PC-9 (cell line): Measurements from ENCODE around the gene PCDHA1. TPM values are rescaled to one million over a fixed set of nuclear protein-coding genes. Genes with fewer than 3 reads are reported as not detected.

Source experiments
- BruUV-seq: library from RNA; stranded (reverse); fragments of 400-500 nt; replicated peaks from 2 replicates; lab custom pipeline; 2021; lab: Mats Ljungman, UMichigan
- CTCF ChIA-PET: fragments of 300-600 bp; sonication (Branson Sonifier 250); formaldehyde crosslinking; loops from one replicate; lab custom pipeline; 2022; ENCODE audit warnings: antibody characterized with exemption; lab: Charles Lee
- POLR2A ChIA-PET: fragments of 300-600 bp; sonication (Branson Sonifier 250); formaldehyde crosslinking; loops from one replicate; lab custom pipeline; 2022; ENCODE audit warnings: antibody characterized with exemption; ENCODE audit not compliant: unreplicated experiment; lab: Charles Lee
- DNase-seq, 2 experiments: peaks; one replicate each; pipeline versions ENCODE4 v3.0.0 to v3.0.0-alpha.2; 2015 to 2022; ENCODE audit warnings: mixed read lengths in 1 of 2
- H2AFZ ChIP-seq: fragments of 200-600 bp; sonication (generic); 2 replicates; pipeline ENCODE4 v1.8.1; 2017; ENCODE audit warnings: antibody characterized with exemption
- H3F3A ChIP-seq: fragments of 200-600 bp; sonication (generic); 2 replicates; pipeline ENCODE4 v1.8.1; 2017; ENCODE audit warnings: antibody characterized with exemption, mild to moderate bottlenecking, low read depth; ENCODE audit not compliant: insufficient read depth
- H3K27ac ChIP-seq: fragments of 200-600 bp; sonication (generic); 2 replicates; pipeline ENCODE4 v1.6.1; 2016; ENCODE audit warnings: mixed run types
- H3K27me3 ChIP-seq: fragments of 200-600 bp; sonication (generic); 2 replicates; pipeline ENCODE4 v1.6.1; 2016; ENCODE audit warnings: low read depth, mixed run types; ENCODE audit not compliant: insufficient read depth
- H3K36me3 ChIP-seq: fragments of 200-600 bp; sonication (generic); 2 replicates; pipeline ENCODE4 v1.6.1; 2016; ENCODE audit warnings: low read depth, mixed run types
- H3K4me1 ChIP-seq: fragments of 200-600 bp; sonication (generic); replicated peaks from 2 replicates; pipeline ENCODE4 v1.6.1; 2016; ENCODE audit warnings: mixed run types; ENCODE audit not compliant: insufficient read depth
- H3K4me2 ChIP-seq: fragments of 200-600 bp; sonication (generic); 2 replicates; pipeline ENCODE4 v1.6.1; 2017; ENCODE audit warnings: mixed run types
- H3K4me3 ChIP-seq: fragments of 200-600 bp; sonication (generic); 2 replicates; pipeline ENCODE4 v1.6.1; 2016; ENCODE audit warnings: mixed run types
- H3K79me2 ChIP-seq: fragments of 200-600 bp; sonication (generic); 2 replicates; pipeline ENCODE4 v1.6.1; 2017; ENCODE audit warnings: low read depth, mixed run types
- H3K9me2 ChIP-seq: fragments of 200-600 bp; sonication (generic); 2 replicates; pipeline ENCODE4 v1.8.1; 2017; ENCODE audit warnings: mild to moderate bottlenecking; ENCODE audit not compliant: insufficient read depth
- H3K9me3 ChIP-seq: fragments of 200-600 bp; sonication (generic); 2 replicates; pipeline ENCODE4 v1.8.1; 2016; ENCODE audit warnings: low read depth; ENCODE audit not compliant: insufficient read depth
- H4K20me1 ChIP-seq: fragments of 200-600 bp; sonication (generic); 2 replicates; pipeline ENCODE4 v1.8.1; 2017; ENCODE audit not compliant: insufficient read depth
- EZH2 ChIP-seq: fragments of 200-600 bp; sonication (generic); IDR thresholded peaks from 2 replicates; pipeline ENCODE4 v1.8.0; 2017; ENCODE audit warnings: antibody characterized with exemption, low read depth
- intact Hi-C: fragments of 100-400 bp; cut with micrococcal nuclease; formaldehyde crosslinking; loops from one replicate; pipeline ENCODE4 v1.10.0; 2022; ENCODE audit not compliant: unreplicated experiment
- total RNA-seq: library from RNA; stranded (reverse); gene quantifications from 2 replicates; pipeline ENCODE4 v1.2.3, GENCODE V29; 2021
- TF ChIP-seq, protein P1 (sequence below): fragments of 200-600 bp; sonication (generic); conservative IDR thresholded peaks from 2 replicates; pipeline ENCODE4 v1.6.1; 2017; ENCODE audit warnings: mixed run types, antibody characterized with exemption, mild to moderate bottlenecking, moderate library complexity

Gene PCDHA1
- total RNA-seq, 1 experiment from 2014 or later: not detected

GRCh38 chr5:141003791-141004611, 218.1 kb downstream of the PCDHA1 start:
- Histone ChIP-seq H3K27me3 (no peaks in the 10 kb centered on the region), H3F3A (peaks cover 9% of the 10 kb centered on the region; the same call in 1 of the 2 replicates), H3K36me3 (no peaks in the 10 kb centered on the region), H3K9me3 (no peaks in the 10 kb centered on the region), H3K79me2 (no peaks in the 10 kb centered on the region), H3K4me2 (peak overlapping the region; percentile 47; the same call in 1 of the 2 replicates), H2AFZ (no peak overlapping the region), H3K27ac (peak overlapping the region; percentile 73), H3K4me3 (no peak overlapping the region), H3K4me1 (peaks cover 16% of the 10 kb centered on the region; the same call in 1 of the 2 replicates), H4K20me1 (no peaks in the 10 kb centered on the region), H3K9me2 (no peaks in the 10 kb centered on the region; the same call in 1 of the 2 replicates)
- TSS peak; percentile 46 for BruUV-seq
- DNase-seq: peak; percentile 83 to 96
- intact Hi-C loops: loop anchor here (1.0 to 2.0 kb wide), 4 partner anchors 16 to 615 kb away; partner anchors contain the start of genes DIAPH1 and PCDHAC2
- ChIA-PET CTCF (interaction anchor here (0.6 to 1.2 kb wide), 4 partner anchors 36 to 956 kb away, joined by 3 to 12 read pairs (median 3); partner anchors contain the start of gene PCDHAC1), POLR2A (interaction anchor here (0.5 to 1.0 kb wide), 6 partner anchors 15 to 763 kb away, joined by 3 to 13 read pairs (median 4); partner anchors contain the start of gene PCDHAC1)
- TF ChIP-seq, protein P1, sequence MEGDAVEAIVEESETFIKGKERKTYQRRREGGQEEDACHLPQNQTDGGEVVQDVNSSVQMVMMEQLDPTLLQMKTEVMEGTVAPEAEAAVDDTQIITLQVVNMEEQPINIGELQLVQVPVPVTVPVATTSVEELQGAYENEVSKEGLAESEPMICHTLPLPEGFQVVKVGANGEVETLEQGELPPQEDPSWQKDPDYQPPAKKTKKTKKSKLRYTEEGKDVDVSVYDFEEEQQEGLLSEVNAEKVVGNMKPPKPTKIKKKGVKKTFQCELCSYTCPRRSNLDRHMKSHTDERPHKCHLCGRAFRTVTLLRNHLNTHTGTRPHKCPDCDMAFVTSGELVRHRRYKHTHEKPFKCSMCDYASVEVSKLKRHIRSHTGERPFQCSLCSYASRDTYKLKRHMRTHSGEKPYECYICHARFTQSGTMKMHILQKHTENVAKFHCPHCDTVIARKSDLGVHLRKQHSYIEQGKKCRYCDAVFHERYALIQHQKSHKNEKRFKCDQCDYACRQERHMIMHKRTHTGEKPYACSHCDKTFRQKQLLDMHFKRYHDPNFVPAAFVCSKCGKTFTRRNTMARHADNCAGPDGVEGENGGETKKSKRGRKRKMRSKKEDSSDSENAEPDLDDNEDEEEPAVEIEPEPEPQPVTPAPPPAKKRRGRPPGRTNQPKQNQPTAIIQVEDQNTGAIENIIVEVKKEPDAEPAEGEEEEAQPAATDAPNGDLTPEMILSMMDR: no peak
- no peak for TF ChIP-seq EZH2

DNA sequence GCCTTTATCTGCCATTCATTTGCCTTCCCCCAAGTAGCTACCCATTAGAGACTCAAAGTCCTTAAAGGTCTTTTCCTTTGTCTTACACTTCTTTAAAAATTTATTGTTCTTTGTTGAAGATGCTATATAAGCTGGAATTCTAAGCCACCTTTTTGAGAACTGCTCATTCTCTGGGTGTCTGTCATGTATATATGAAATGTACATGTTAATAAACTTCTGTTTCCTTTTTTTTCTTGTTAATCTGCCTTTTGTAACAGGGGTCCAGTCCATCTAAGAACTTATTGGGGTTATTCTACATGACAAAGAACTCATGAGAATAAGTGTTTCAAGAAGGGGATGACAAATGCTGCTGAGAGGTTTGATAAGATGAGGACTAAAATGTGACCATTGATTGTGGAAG, 221.9 kb downstream of the PCDHA1 start:
- TF ChIP-seq, protein P1: no peak
- TF ChIP-seq EZH2: no peak
- H3K9me2 ChIP-seq: no peaks in the 10 kb centered on the region; the same call in 1 of the 2 replicates
- no peak overlapping the region for H3K27ac ChIP-seq
- H3K79me2 ChIP-seq: no peaks in the 10 kb centered on the region
- no peaks in the 10 kb centered on the region for H3K36me3 ChIP-seq
- POLR2A ChIA-PET: no interaction called here
- CTCF ChIA-PET: no interaction called here
- no peaks in the 10 kb centered on the region for H3K9me3 ChIP-seq
- BruUV-seq: no TSS peak
- DNase-seq: no peak
- peaks cover 14% of the 10 kb centered on the region; the same call in 1 of the 2 replicates for H3K4me1 ChIP-seq
- H3K27me3 ChIP-seq: no peaks in the 10 kb centered on the region
- no peak overlapping the region for H2AFZ ChIP-seq
- H3F3A ChIP-seq: peaks cover 9% of the 10 kb centered on the region; the same call in 1 of the 2 replicates
- no peaks in the 10 kb centered on the region for H4K20me1 ChIP-seq
- intact Hi-C loops: no loop called here
- no peak overlapping the region for H3K4me2 ChIP-seq
- H3K4me3 ChIP-seq: no peak overlapping the region

DNA sequence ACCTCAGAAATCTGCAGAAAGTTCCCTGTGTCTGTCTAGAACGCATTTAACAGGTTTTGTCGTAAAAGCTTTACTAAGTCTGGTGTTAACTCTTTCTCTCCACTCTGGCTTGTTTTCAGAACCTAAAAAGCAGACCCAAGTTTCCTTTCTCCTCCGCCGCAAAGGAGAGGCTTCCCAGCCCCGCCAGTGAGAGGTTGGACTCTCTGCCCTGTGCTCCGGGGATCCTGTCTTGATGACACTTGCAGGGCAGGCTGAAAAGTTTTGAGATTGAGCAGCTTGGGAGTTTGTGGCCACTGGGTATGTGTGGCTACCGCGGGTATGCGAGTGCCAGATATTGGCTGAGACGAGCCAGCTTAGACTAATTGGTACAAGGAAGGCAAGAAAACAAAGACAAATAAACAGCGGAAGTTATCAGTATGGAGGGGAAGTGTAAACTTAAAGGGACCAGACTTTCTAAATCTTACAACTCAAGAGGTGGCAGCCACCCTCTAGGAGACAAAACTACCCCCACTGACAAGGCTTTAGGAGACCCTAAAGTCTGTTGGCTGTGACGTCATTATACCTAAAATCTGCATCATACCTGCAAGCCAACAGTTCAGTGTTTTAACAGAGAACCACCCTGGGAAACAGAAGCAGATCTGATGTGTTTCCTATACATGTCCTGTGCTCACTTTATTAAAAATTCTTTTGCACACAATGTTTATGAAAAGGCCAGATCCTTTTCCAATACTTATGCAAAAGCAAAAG, 224.3 kb downstream of the PCDHA1 start:
- no peaks in the 10 kb centered on the region for H3K27me3 ChIP-seq
- CTCF ChIA-PET: no interaction called here
- no peak for TF ChIP-seq EZH2
- TF ChIP-seq, protein P1: no peak
- H3K9me2 ChIP-seq: no peaks in the 10 kb centered on the region
- BruUV-seq: no TSS peak
- H3K36me3 ChIP-seq: no peaks in the 10 kb centered on the region
- H3K4me1 ChIP-seq: no peaks in the 10 kb centered on the region
- no peak overlapping the region for H3K27ac ChIP-seq
- intact Hi-C loops: no loop called here
- H3F3A ChIP-seq: no peaks in the 10 kb centered on the region
- H3K4me3 ChIP-seq: no peak overlapping the region
- no peak overlapping the region for H2AFZ ChIP-seq
- no peaks in the 10 kb centered on the region for H4K20me1 ChIP-seq
- no peak for DNase-seq
- no peak overlapping the region for H3K4me2 ChIP-seq
- POLR2A ChIA-PET: no interaction called here
- H3K79me2 ChIP-seq: no peaks in the 10 kb centered on the region
- H3K9me3 ChIP-seq: no peaks in the 10 kb centered on the region
